Nephron (organoid): ENCODE measurements around the gene SSR4.

ENCODE experiments used
- H3K27ac Mint-ChIP-seq, 3 experiments: 2 replicates each; pipeline ENCODE4 v1.8.0; 2020; ENCODE audit warnings: mixed read lengths in 3 of 3, mild to moderate bottlenecking in 2 of 3, moderate library complexity in 1 of 3
- H3K27me3 Mint-ChIP-seq: 2 replicates; pipeline ENCODE4 v1.8.0; 2021; ENCODE audit warnings: low read depth, mild to moderate bottlenecking, moderate library complexity, mixed read lengths
- H3K36me3 Mint-ChIP-seq: 2 replicates; pipeline ENCODE4 v1.8.0; 2020; ENCODE audit warnings: low read depth, mixed read lengths
- H3K4me1 Mint-ChIP-seq: 2 replicates; pipeline ENCODE4 v1.8.0; 2020; ENCODE audit warnings: mixed read lengths
- H3K4me3 Mint-ChIP-seq, 3 experiments: 2 replicates each; pipeline ENCODE4 v1.8.0; 2020; ENCODE audit warnings: mild to moderate bottlenecking in 3 of 3, mixed read lengths in 3 of 3, moderate library complexity in 2 of 3
- H3K9me3 Mint-ChIP-seq: 2 replicates; pipeline ENCODE4 v1.8.0; 2020; ENCODE audit warnings: mixed read lengths
- CTCF ChIP-seq, 3 experiments: fragments of 200-600 bp; sonication (generic); IDR thresholded peaks; one replicate each; pipeline ENCODE4 v1.5.0; 2021; ENCODE audit warnings: antibody characterized with exemption in 3 of 3; ENCODE audit not compliant: unreplicated experiment in 3 of 3

Gene SSR4

GRCh38 chrX:153779891-153780677, 14.4 kb upstream of the SSR4 start:
- no peak for TF ChIP-seq CTCF (IDR thresholded peaks at IDR 0.05; ENCODE audit: unreplicated experiment in 3 of 3)
- H3K27ac Mint-ChIP-seq, result peak overlapping the region; percentile 29 to 86 (median 70)
- peaks cover 9% of the 10 kb centered on the region for H3K4me1 Mint-ChIP-seq
- H3K27me3 Mint-ChIP-seq, result peaks cover 5% of the 10 kb centered on the region
- no peaks in the 10 kb centered on the region for H3K36me3 Mint-ChIP-seq
- H3K9me3 Mint-ChIP-seq, result peaks cover 5% of the 10 kb centered on the region
- H3K4me3 Mint-ChIP-seq, result peak overlapping the region; percentile 46 to 64 (median 61)

- Mint-ChIP-seq H3K9me3 (peaks cover 8% of the 10 kb centered on the region), H3K4me3 (peak within 1 kb of the TSS; percentile 46 to 67 (median 61)), H3K27ac (peak within 1 kb of the TSS; percentile 29 to 86 (median 70)), H3K36me3 (peaks cover 3% of the 10 kb centered on the region), H3K27me3 (peaks cover 5% of the 10 kb centered on the region), H3K4me1 (peaks cover 9% of the 10 kb centered on the region)
- TF ChIP-seq CTCF (IDR thresholded peaks at IDR 0.05; ENCODE audit: unreplicated experiment in 3 of 3), result no peak
Measured at GRCh38 chrX:153780678-153781427, 13.6 kb upstream of the SSR4 start, which contains the start of gene SRPK3. Gene SRPK3 (plus strand): TSS chrX:153781041. CDS start chrX:153781087, 46 bp downstream.

DNA sequence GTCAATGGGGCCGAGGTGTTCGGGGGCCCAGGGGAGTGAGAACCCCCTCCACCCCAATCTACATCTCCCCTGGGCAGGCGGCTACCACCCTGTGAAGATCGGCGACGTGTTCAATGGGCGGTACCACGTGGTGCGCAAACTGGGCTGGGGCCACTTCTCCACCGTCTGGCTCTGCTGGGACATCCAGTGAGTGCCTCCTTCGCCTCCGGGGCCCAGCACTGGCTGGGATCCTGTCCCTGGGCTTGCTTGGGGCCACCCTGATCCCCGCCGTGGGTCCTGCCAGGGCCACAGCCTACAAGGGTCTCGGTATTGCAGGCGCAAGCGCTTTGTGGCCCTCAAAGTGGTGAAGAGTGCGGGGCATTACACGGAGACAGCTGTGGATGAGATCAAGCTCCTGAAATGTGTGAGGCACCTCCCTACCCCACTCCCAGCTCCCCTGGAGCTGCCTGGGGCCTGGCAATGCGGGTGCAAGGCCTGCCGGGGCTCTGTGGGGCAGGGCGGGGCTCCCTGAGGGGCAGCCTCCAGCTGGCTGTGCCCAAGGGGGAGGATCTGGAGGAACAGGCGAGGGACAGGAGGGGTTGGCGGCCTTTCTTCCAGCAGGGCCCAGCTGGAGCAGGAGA, 12.9 kb upstream of the SSR4 start:
- peak overlapping the region in 2 of 3 experiments; percentile 32 to 67 for H3K4me3 Mint-ChIP-seq
- peaks cover 6% of the 10 kb centered on the region for H3K36me3 Mint-ChIP-seq
- peaks cover 8% of the 10 kb centered on the region for H3K9me3 Mint-ChIP-seq
- H3K27me3 Mint-ChIP-seq, result peaks cover 5% of the 10 kb centered on the region
- peaks cover 9% of the 10 kb centered on the region for H3K4me1 Mint-ChIP-seq
- no peak for TF ChIP-seq CTCF (IDR thresholded peaks at IDR 0.05; ENCODE audit: unreplicated experiment in 3 of 3)
- no peak overlapping the region for H3K27ac Mint-ChIP-seq

DNA sequence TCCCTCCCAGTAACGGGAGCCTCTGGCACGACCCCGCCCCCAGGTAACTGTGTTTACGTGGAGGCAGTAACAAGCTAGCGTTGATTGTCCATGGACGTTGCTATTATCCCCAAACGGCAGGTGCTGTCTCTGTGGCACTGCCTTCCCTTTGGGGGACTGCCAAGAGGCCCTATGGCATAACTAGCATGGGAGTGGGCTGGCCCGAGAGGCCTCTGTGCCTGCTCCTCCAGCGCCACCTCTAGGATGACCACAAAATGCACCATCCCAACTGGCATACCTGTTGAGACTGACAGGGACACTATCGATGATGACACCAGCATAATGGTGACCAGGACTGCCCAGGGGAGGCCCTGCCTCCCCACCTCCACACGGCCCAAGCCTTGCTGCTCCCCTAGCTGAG, 12.2 kb upstream of the SSR4 start:
- H3K9me3 Mint-ChIP-seq, result peaks cover 8% of the 10 kb centered on the region
- no peak overlapping the region for H3K27ac Mint-ChIP-seq
- peaks cover 9% of the 10 kb centered on the region for H3K4me1 Mint-ChIP-seq

GRCh38 chrX:153782871-153783270, 11.6 kb upstream of the SSR4 start:
- peaks cover 9% of the 10 kb centered on the region for H3K4me1 Mint-ChIP-seq
- peaks cover 5% of the 10 kb centered on the region for H3K27me3 Mint-ChIP-seq
- no peak overlapping the region for H3K27ac Mint-ChIP-seq
- TF ChIP-seq CTCF (IDR thresholded peaks at IDR 0.05; ENCODE audit: unreplicated experiment in 3 of 3), result no peak
- peaks cover 13% of the 10 kb centered on the region for H3K36me3 Mint-ChIP-seq
- H3K9me3 Mint-ChIP-seq, result peaks cover 8% of the 10 kb centered on the region
- H3K4me3 Mint-ChIP-seq, result no peak overlapping the region

More for the DNA sequence above, 12.2 kb upstream of the SSR4 start:
- Mint-ChIP-seq H3K27me3 (peaks cover 5% of the 10 kb centered on the region), H3K36me3 (peaks cover 9% of the 10 kb centered on the region), H3K4me3 (peak overlapping the region in 1 of 3 experiments; percentile 8)
- TF ChIP-seq CTCF (IDR thresholded peaks at IDR 0.05; ENCODE audit: unreplicated experiment in 3 of 3), result no peak
